Endothelial cell of umbilical vein (primary cell): ENCODE data around the gene MED28. TPM values are rescaled to one million over a fixed set of nuclear protein-coding genes. Genes with fewer than 3 reads are reported as not detected.

Experiments
- BruUV-seq: library from RNA; stranded (reverse); fragments of 400-500 nt; replicated peaks from 2 replicates; lab custom pipeline; 2021; lab: Mats Ljungman, UMichigan
- CTCF ChIA-PET: fragments of 300-600, 350-600 bp; sonication (Branson Sonifier 250); formaldehyde crosslinking; loops from one replicate; lab custom pipeline; 2021; ENCODE audit warnings: antibody characterized with exemption, inconsistent platforms; lab: Charles Lee
- POLR2A ChIA-PET: fragments of 300-600, 350-600 bp; sonication (Branson Sonifier 250); formaldehyde crosslinking; loops from one replicate; lab custom pipeline; 2021; ENCODE audit warnings: antibody characterized with exemption, inconsistent platforms; lab: Charles Lee
- DNase-seq: peaks from one replicate; pipeline ENCODE4 v3.0.0-alpha.2; 2011; ENCODE audit warnings: low read depth, low spot score
- FAIRE-seq: peaks from 2 replicates; lab custom pipeline; 2011; peaks lifted over from hg19 to GRCh38; lab: Jason Lieb, UNC
- H2AFZ ChIP-seq: 2 replicates; pipeline ENCODE4 v1.6.0; 2012; ENCODE audit warnings: low read depth, low read length, control low read depth, inconsistent platforms
- H3K27ac ChIP-seq: 2 replicates; pipeline ENCODE4 v1.5.1; 2011; ENCODE audit warnings: low read depth, mild to moderate bottlenecking, control low read depth, low read length, moderate library complexity; ENCODE audit not compliant: insufficient read depth
- H3K27me3 ChIP-seq, 2 experiments: 2 replicates each; pipeline versions ENCODE4 v1.6.0 to v1.6.1; 2011; ENCODE audit warnings: low read length in 2 of 2, mixed read lengths in 1 of 2; ENCODE audit not compliant: control insufficient read depth in 2 of 2, insufficient read depth in 2 of 2
- H3K36me3 ChIP-seq, 2 experiments: 2 replicates in 1 of 2; 3 replicates in 1 of 2; pipeline ENCODE4 v1.5.1; 2011; ENCODE audit warnings: low read length in 2 of 2, mild to moderate bottlenecking in 1 of 2, moderate library complexity in 1 of 2; ENCODE audit not compliant: control insufficient read depth in 2 of 2, insufficient read depth in 2 of 2; ENCODE audit errors: extremely low read depth in 1 of 2
- H3K4me1 ChIP-seq: 3 replicates; pipeline ENCODE4 v1.5.1; 2011; ENCODE audit warnings: mild to moderate bottlenecking, low read length; ENCODE audit not compliant: control insufficient read depth, insufficient read depth; ENCODE audit errors: extremely low read depth
- H3K4me2 ChIP-seq: 2 replicates; pipeline ENCODE4 v1.6.1; 2011; ENCODE audit warnings: low read length, control low read depth, mixed read lengths; ENCODE audit not compliant: insufficient read depth
- H3K4me3 ChIP-seq, 3 experiments: fragments of 200-600 bp in 1 of 3; sonication (generic), shearing (Covaris generic) in 1 of 3; replicated peaks in 1 of 3; 2 replicates each; pipeline ENCODE4 v1.5.1; 2011 to 2016; ENCODE audit warnings: control low read depth in 3 of 3, low read length in 3 of 3, mild to moderate bottlenecking in 2 of 3, inconsistent platforms in 1 of 3, low read depth in 1 of 3, moderate library complexity in 1 of 3; ENCODE audit not compliant: insufficient read depth in 1 of 3
- H3K79me2 ChIP-seq: 2 replicates; pipeline ENCODE4 v1.6.0; 2012; ENCODE audit warnings: low read length, inconsistent platforms; ENCODE audit not compliant: control insufficient read depth, insufficient read depth
- H3K9ac ChIP-seq: replicated peaks from 2 replicates; pipeline ENCODE3; 2011; ENCODE audit warnings: low read length, control low read depth; ENCODE audit not compliant: insufficient read depth; ENCODE audit errors: extremely low read depth
- H3K9me1 ChIP-seq: replicated peaks from 3 replicates; pipeline ENCODE4 v1.6.0; 2011; ENCODE audit warnings: mild to moderate bottlenecking, low read length; ENCODE audit not compliant: control insufficient read depth, insufficient read depth; ENCODE audit errors: extremely low read depth
- H3K9me3 ChIP-seq: replicated peaks from 2 replicates; pipeline ENCODE4 v1.5.1; 2012; ENCODE audit warnings: low read length, inconsistent platforms; ENCODE audit not compliant: control insufficient read depth, insufficient read depth
- H4K20me1 ChIP-seq: replicated peaks from 2 replicates; pipeline ENCODE3; 2011; ENCODE audit warnings: mild to moderate bottlenecking, low read length; ENCODE audit not compliant: control insufficient read depth, insufficient read depth; ENCODE audit errors: extremely low read depth
- EZH2 ChIP-seq: IDR thresholded peaks from 2 replicates; pipeline ENCODE4 v1.6.1; 2012; ENCODE audit warnings: borderline replicate concordance, low read depth, mild to moderate bottlenecking, moderate library complexity, low read length, inconsistent platforms; ENCODE audit not compliant: severe bottlenecking
- FOS ChIP-seq: IDR thresholded peaks from 2 replicates; pipeline ENCODE4 v1.6.1; 2011; ENCODE audit warnings: mild to moderate bottlenecking, low read length, moderate library complexity, borderline replicate concordance; ENCODE audit not compliant: insufficient read depth
- GATA2 ChIP-seq: IDR thresholded peaks from 2 replicates; pipeline ENCODE4 v1.7.0; 2011; ENCODE audit warnings: low read depth, mild to moderate bottlenecking, moderate library complexity, mixed read lengths, low read length; ENCODE audit not compliant: insufficient read length, insufficient read depth
- JUN ChIP-seq: IDR thresholded peaks from 2 replicates; pipeline ENCODE4 v1.6.1; 2011; ENCODE audit warnings: borderline replicate concordance, low read depth; ENCODE audit not compliant: insufficient read length, insufficient read depth
- MYC ChIP-seq: IDR thresholded peaks from one replicate; pipeline ENCODE4 v1.6.1; 2011; ENCODE audit warnings: mild to moderate bottlenecking, low read depth, low read length
- POLR2A ChIP-seq: IDR thresholded peaks from 2 replicates; pipeline ENCODE4 v1.6.1; 2012; ENCODE audit warnings: low read depth, mild to moderate bottlenecking, control low read depth, low read length
- POLR2AphosphoS5 ChIP-seq: IDR thresholded peaks from 2 replicates; pipeline ENCODE4 v1.6.1; 2012; ENCODE audit warnings: low read depth, mild to moderate bottlenecking, control low read depth, low read length, moderate library complexity; ENCODE audit not compliant: insufficient read depth
- dilution Hi-C: fragments of 300-500 bp; cut with MboI; formaldehyde crosslinking; loops from one replicate; pipeline ENCODE4 v1.15.0; 2019; ENCODE audit warnings: low sequenced_read_pairs; ENCODE audit not compliant: extremely low pct_ligation_motif_present
- intact Hi-C: fragments of 100-400 bp; cut with micrococcal nuclease; formaldehyde crosslinking; loops from one replicate; pipeline ENCODE4 v1.10.0; 2022
- polyA plus RNA-seq, 4 experiments: library from polyadenylated mRNA; depleted of rRNA in 3 of 4; stranded (reverse) in 3 of 4; unstranded in 1 of 4; fragments of >200 nt; gene quantifications; 2 replicates each; pipeline versions ENCODE4 v1.2.1 to v1.2.3, GENCODE V29; 2011 to 2012; ENCODE audit warnings: missing spikeins in 1 of 4
- total RNA-seq: library from RNA; stranded (reverse); gene quantifications from 2 replicates; pipeline ENCODE4 v1.2.3, GENCODE V29; 2021
- TF ChIP-seq, protein P1 (sequence below), 2 donors: IDR thresholded peaks; 1 replicate in 1 of 2; 2 replicates in 1 of 2; pipeline ENCODE4 v1.5.1; 2011; ENCODE audit warnings: low read length in 2 of 2, mild to moderate bottlenecking in 2 of 2, moderate library complexity in 2 of 2, control low read depth in 1 of 2, inconsistent platforms in 1 of 2, low read depth in 1 of 2; ENCODE audit not compliant: insufficient read depth in 1 of 2; ENCODE audit errors: extremely low read depth in 1 of 2
- TF ChIP-seq, protein P2 (sequence below): IDR thresholded peaks from 2 replicates; pipeline ENCODE4 v1.6.1; 2011; ENCODE audit not compliant: insufficient read depth, insufficient read length

MED28 gene
- total and polyA plus RNA-seq, 2 donors (not counting 3 experiments of a cell fraction or from before 2014, with no cell fraction given): 10.0 to 49.1 TPM

DNA sequence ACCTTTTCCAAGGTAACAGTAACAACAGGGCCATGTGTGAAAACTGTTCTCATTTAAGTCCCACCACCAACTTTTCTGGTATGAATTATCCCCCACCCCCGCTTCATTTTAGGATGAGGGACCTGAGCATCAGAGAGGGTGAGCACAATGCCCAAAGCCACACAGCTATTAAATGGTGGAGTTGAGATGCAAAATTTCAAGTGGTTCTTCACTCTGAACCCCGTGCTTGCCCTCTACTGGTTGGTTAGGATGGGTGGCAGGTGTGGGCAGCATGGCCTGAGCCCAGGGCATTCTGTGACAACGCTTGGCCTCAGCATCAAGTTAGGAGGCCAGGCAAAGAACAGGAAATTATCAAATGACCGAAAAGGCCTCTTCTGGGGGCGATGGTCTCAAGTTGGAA, 33.5 kb downstream of the MED28 start:
- no peak overlapping the region for H3K4me3 ChIP-seq
- H2AFZ ChIP-seq: no peak overlapping the region
- H3K4me2 ChIP-seq: no peak overlapping the region
- H3K27ac ChIP-seq: no peak overlapping the region
- no peak overlapping the region for H3K9ac ChIP-seq
- H3K4me1 ChIP-seq: no peaks in the 10 kb centered on the region
- no peaks in the 10 kb centered on the region for H3K27me3 ChIP-seq
- ChIA-PET POLR2A (no interaction called here), CTCF (interaction anchor here (0.9 to 1.4 kb wide), 2 partner anchors 9 to 99 kb away, joined by 3 to 5 read pairs; no protein-coding TSS in a partner anchor)
- intact Hi-C loops: no loop called here
- H3K79me2 ChIP-seq: no peaks in the 10 kb centered on the region
- DNase-seq (no peak), FAIRE-seq (no peak)
- no peaks in the 10 kb centered on the region for H3K9me3 ChIP-seq
- no TSS peak for BruUV-seq
- H3K36me3 ChIP-seq: no peaks in the 10 kb centered on the region
- H3K9me1 ChIP-seq: no peaks in the 10 kb centered on the region
- TF ChIP-seq, protein P1, sequence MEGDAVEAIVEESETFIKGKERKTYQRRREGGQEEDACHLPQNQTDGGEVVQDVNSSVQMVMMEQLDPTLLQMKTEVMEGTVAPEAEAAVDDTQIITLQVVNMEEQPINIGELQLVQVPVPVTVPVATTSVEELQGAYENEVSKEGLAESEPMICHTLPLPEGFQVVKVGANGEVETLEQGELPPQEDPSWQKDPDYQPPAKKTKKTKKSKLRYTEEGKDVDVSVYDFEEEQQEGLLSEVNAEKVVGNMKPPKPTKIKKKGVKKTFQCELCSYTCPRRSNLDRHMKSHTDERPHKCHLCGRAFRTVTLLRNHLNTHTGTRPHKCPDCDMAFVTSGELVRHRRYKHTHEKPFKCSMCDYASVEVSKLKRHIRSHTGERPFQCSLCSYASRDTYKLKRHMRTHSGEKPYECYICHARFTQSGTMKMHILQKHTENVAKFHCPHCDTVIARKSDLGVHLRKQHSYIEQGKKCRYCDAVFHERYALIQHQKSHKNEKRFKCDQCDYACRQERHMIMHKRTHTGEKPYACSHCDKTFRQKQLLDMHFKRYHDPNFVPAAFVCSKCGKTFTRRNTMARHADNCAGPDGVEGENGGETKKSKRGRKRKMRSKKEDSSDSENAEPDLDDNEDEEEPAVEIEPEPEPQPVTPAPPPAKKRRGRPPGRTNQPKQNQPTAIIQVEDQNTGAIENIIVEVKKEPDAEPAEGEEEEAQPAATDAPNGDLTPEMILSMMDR (IDR thresholded peaks at IDR 0.05; ENCODE audit: extremely low read depth in 1 of 2, insufficient read depth in 1 of 2, low read depth in 1 of 2, low read length in 2 of 2): peak in 1 of 2 donors; percentile 11
- TF ChIP-seq EZH2: no peak
- dilution Hi-C loops: no loop called here
- H4K20me1 ChIP-seq: no peaks in the 10 kb centered on the region

DNA sequence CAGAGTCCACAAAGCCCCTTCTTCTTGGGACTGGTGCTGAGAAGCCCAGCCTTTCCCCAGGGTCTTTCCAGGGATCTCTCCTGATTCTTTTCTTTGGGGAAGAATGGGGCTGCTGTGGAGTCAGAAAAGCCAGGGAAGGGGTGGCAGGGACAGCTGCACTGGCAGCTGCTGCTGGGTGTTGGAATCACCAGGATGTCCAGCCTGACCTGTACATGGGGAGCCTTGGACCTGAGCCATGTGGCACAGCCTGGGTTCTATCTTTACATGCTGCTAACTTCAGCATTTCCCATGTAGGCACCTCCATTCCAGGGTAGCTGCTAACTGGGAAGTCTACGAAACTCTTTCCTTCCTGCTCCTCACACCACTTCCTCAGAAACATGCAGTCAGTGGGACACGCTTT, 36.0 kb downstream of the MED28 start:
- H3K79me2 ChIP-seq: no peaks in the 10 kb centered on the region
- H3K36me3 ChIP-seq: no peaks in the 10 kb centered on the region
- no peak overlapping the region for H3K4me3 ChIP-seq
- DNase-seq (no peak), FAIRE-seq (no peak)
- H3K4me1 ChIP-seq: no peaks in the 10 kb centered on the region
- H3K4me2 ChIP-seq: no peak overlapping the region
- H3K27ac ChIP-seq: no peak overlapping the region
- BruUV-seq: no TSS peak
- no peaks in the 10 kb centered on the region for H4K20me1 ChIP-seq
- H2AFZ ChIP-seq: no peak overlapping the region
- intact Hi-C loops (no loop called here), dilution Hi-C loops (no loop called here)
- TF ChIP-seq POLR2A (no peak), MYC (no peak), GATA2 (no peak), FOS (no peak), POLR2AphosphoS5 (no peak), EZH2 (no peak), JUN (no peak)
- TF ChIP-seq, protein P2, sequence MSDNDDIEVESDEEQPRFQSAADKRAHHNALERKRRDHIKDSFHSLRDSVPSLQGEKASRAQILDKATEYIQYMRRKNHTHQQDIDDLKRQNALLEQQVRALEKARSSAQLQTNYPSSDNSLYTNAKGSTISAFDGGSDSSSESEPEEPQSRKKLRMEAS: no peak
- TF ChIP-seq, protein P1 (IDR thresholded peaks at IDR 0.05; ENCODE audit: extremely low read depth in 1 of 2, insufficient read depth in 1 of 2, low read depth in 1 of 2, low read length in 2 of 2): no peak
- H3K9me1 ChIP-seq: no peaks in the 10 kb centered on the region
- H3K9ac ChIP-seq: no peak overlapping the region
- peaks cover 0 to 3% of the 10 kb centered on the region in 2 experiments for H3K27me3 ChIP-seq
- POLR2A ChIA-PET: no interaction called here
- no peaks in the 10 kb centered on the region for H3K9me3 ChIP-seq
- CTCF ChIA-PET: no interaction called here
